H1 (cell line): ENCODE results near the gene CDC123.

Source experiments
- EGR1 ChIP-seq: IDR thresholded peaks from 2 replicates; pipeline ENCODE4 v1.6.1; 2011; ENCODE audit warnings: low read depth, low read length, borderline replicate concordance
- EZH2 ChIP-seq: fragments of 200-600 bp; sonication (generic); IDR thresholded peaks from 2 replicates; pipeline ENCODE4 v1.7.1; 2012; ENCODE audit warnings: low read depth, mild to moderate bottlenecking, moderate library complexity, low read length, inconsistent platforms; ENCODE audit not compliant: severe bottlenecking
- JUND ChIP-seq: IDR thresholded peaks from 2 replicates; pipeline ENCODE4 v1.6.1; 2011; ENCODE audit warnings: mild to moderate bottlenecking, improper control_type of control experiment, low read length
- POLR2A ChIP-seq, 2 experiments: IDR thresholded peaks; 1 replicate in 1 of 2; 2 replicates in 1 of 2; pipeline ENCODE4 v1.6.1; 2011; ENCODE audit warnings: low read depth in 2 of 2, low read length in 2 of 2, mild to moderate bottlenecking in 2 of 2; ENCODE audit errors: control extremely low read depth in 1 of 2
- SIRT6 ChIP-seq: IDR thresholded peaks from one replicate; pipeline ENCODE4 v1.7.1; 2012; ENCODE audit warnings: low read length, inconsistent platforms
- SP1 ChIP-seq: IDR thresholded peaks from 2 replicates; pipeline ENCODE4 v1.6.1; 2011; ENCODE audit warnings: low read depth, low read length
- SP4 ChIP-seq: IDR thresholded peaks from 2 replicates; pipeline ENCODE4 v1.6.1; 2012; ENCODE audit warnings: low read length, inconsistent platforms
- SRF ChIP-seq: IDR thresholded peaks from 2 replicates; pipeline ENCODE4 v1.6.1; 2011; ENCODE audit warnings: mild to moderate bottlenecking, low read depth, low read length, moderate library complexity
- TAF1 ChIP-seq: IDR thresholded peaks from 2 replicates; pipeline ENCODE4 v1.6.1; 2011; ENCODE audit warnings: mild to moderate bottlenecking, low read depth, low read length
- ZNF274 ChIP-seq: IDR thresholded peaks from 2 replicates; pipeline ENCODE4 v1.7.0; 2012; ENCODE audit warnings: low read length, borderline replicate concordance; ENCODE audit errors: extremely low read depth
- TF ChIP-seq, protein P1 (sequence below), 3 experiments: IDR thresholded peaks; 1 replicate in 2 of 3; 2 replicates in 1 of 3; pipeline versions ENCODE4 v1.5.1 to v1.6.1; 2011; ENCODE audit warnings: low read length in 3 of 3, mild to moderate bottlenecking in 3 of 3, inconsistent platforms in 2 of 3, low read depth in 1 of 3, moderate library complexity in 1 of 3; ENCODE audit not compliant: insufficient read depth in 1 of 3; ENCODE audit errors: control extremely low read depth in 1 of 3
- TF ChIP-seq, protein P2 (sequence below): IDR thresholded peaks from 2 replicates; pipeline ENCODE4 v1.6.1; 2011; ENCODE audit warnings: low read depth, mild to moderate bottlenecking, low read length; ENCODE audit not compliant: insufficient read depth
- TF ChIP-seq, protein P3 (sequence below): IDR thresholded peaks from 2 replicates; pipeline ENCODE4 v1.6.1; 2012; ENCODE audit warnings: inconsistent platforms

DNA sequence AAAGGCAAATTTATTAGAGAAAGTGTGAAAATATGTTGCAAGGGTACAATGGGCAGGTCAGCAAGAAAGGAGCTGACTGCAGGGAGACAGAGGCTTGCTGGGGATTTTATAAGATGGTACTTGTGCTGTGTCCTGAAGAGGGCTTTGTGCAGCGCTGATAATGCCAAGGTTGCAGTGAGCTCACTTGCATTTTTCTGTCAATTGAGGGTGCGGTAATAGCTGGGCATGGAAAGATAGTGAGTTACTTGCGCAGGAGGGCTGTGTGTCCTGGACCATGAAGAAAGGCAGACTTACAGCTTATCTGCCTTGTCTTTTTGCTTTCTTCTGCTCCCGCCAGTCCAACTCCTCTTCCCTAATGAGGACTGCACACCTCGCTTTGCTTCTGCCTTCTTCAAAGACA is 12.5 kb downstream of the CDC123 start:
- TF ChIP-seq, protein P1, sequence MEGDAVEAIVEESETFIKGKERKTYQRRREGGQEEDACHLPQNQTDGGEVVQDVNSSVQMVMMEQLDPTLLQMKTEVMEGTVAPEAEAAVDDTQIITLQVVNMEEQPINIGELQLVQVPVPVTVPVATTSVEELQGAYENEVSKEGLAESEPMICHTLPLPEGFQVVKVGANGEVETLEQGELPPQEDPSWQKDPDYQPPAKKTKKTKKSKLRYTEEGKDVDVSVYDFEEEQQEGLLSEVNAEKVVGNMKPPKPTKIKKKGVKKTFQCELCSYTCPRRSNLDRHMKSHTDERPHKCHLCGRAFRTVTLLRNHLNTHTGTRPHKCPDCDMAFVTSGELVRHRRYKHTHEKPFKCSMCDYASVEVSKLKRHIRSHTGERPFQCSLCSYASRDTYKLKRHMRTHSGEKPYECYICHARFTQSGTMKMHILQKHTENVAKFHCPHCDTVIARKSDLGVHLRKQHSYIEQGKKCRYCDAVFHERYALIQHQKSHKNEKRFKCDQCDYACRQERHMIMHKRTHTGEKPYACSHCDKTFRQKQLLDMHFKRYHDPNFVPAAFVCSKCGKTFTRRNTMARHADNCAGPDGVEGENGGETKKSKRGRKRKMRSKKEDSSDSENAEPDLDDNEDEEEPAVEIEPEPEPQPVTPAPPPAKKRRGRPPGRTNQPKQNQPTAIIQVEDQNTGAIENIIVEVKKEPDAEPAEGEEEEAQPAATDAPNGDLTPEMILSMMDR (IDR thresholded peaks at IDR 0.05; ENCODE audit: control extremely low read depth in 1 of 3, insufficient read depth in 1 of 3, low read depth in 1 of 3, low read length in 3 of 3) = no peak
- TF ChIP-seq TAF1 (no peak), POLR2A (IDR thresholded peaks at IDR 0.05; ENCODE audit: control extremely low read depth in 1 of 2, low read depth in 2 of 2, low read length in 2 of 2) (no peak), JUND (no peak), SIRT6 (no peak), SP1 (no peak), EGR1 (no peak), ZNF274 (no peak), SP4 (no peak), SRF (no peak), EZH2 (no peak)
- TF ChIP-seq, protein P2, sequence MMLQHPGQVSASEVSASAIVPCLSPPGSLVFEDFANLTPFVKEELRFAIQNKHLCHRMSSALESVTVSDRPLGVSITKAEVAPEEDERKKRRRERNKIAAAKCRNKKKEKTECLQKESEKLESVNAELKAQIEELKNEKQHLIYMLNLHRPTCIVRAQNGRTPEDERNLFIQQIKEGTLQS = no peak
- TF ChIP-seq, protein P3, sequence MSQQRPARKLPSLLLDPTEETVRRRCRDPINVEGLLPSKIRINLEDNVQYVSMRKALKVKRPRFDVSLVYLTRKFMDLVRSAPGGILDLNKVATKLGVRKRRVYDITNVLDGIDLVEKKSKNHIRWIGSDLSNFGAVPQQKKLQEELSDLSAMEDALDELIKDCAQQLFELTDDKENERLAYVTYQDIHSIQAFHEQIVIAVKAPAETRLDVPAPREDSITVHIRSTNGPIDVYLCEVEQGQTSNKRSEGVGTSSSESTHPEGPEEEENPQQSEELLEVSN = no peak
